ENCODE results near the gene PTPN5.
A peak's percentile ranks its signal among the peaks of the same experiment; 100 is the strongest.

PTPN5 gene

GRCh38 chr11:18721561-18722292 is 69.9 kb downstream of the PTPN5 start:
- H3K4me3 Mint-ChIP-seq: peak overlapping the region; percentile 90
- H3K27me3 Mint-ChIP-seq: peaks cover 5% of the 10 kb centered on the region
- DNase-seq (ENCODE audit: low spot score in 2 of 2): peak; percentile 29 to 59
- no peak overlapping the region for H3K27ac Mint-ChIP-seq
- no peaks in the 10 kb centered on the region for H3K9me3 Mint-ChIP-seq
- ATAC-seq (ENCODE audit: low read depth): peak; percentile 72
- H3K4me1 Mint-ChIP-seq: peaks cover 5% of the 10 kb centered on the region
- H3K36me3 Mint-ChIP-seq: no peaks in the 10 kb centered on the region

GRCh38 chr11:18720808-18721560 is 70.6 kb downstream of the PTPN5 start:
- peak overlapping the region; percentile 40 for H3K27ac Mint-ChIP-seq
- peaks cover 6% of the 10 kb centered on the region for H3K27me3 Mint-ChIP-seq
- H3K4me1 Mint-ChIP-seq: peaks cover 5% of the 10 kb centered on the region
- ATAC-seq (ENCODE audit: low read depth) (peak; percentile 85), DNase-seq (ENCODE audit: low spot score in 2 of 2) (peak; percentile 59 to 68)
- no peaks in the 10 kb centered on the region for H3K9me3 Mint-ChIP-seq
- H3K4me3 Mint-ChIP-seq: peak overlapping the region; percentile 90
- H3K36me3 Mint-ChIP-seq: no peaks in the 10 kb centered on the region

GRCh38 chr11:18720091-18720807 is 71.3 kb downstream of the PTPN5 start:
- peak overlapping the region; percentile 40 for H3K27ac Mint-ChIP-seq
- DNase-seq (ENCODE audit: low spot score in 2 of 2): no peak
- no peaks in the 10 kb centered on the region for H3K36me3 Mint-ChIP-seq
- peaks cover 5% of the 10 kb centered on the region for H3K4me1 Mint-ChIP-seq
- peak overlapping the region; percentile 90 for H3K4me3 Mint-ChIP-seq
- H3K27me3 Mint-ChIP-seq: peaks cover 6% of the 10 kb centered on the region
- no peaks in the 10 kb centered on the region for H3K9me3 Mint-ChIP-seq
- no peak for ATAC-seq (ENCODE audit: low read depth)

GRCh38 chr11:18715476-18715875 is 76.1 kb downstream of the PTPN5 start:
- Mint-ChIP-seq H3K27ac (no peak overlapping the region), H3K9me3 (no peaks in the 10 kb centered on the region), H3K27me3 (peaks cover 14% of the 10 kb centered on the region), H3K4me3 (no peak overlapping the region), H3K36me3 (no peaks in the 10 kb centered on the region), H3K4me1 (peaks cover under 1% of the 10 kb centered on the region)
- ATAC-seq (ENCODE audit: low read depth) (no peak), DNase-seq (ENCODE audit: low spot score in 2 of 2) (no peak)

- no peaks in the 10 kb centered on the region for H3K9me3 Mint-ChIP-seq
- ATAC-seq (ENCODE audit: low read depth) (no peak), DNase-seq (ENCODE audit: low spot score in 2 of 2) (no peak)
- no peaks in the 10 kb centered on the region for H3K4me1 Mint-ChIP-seq
- peaks cover 17% of the 10 kb centered on the region for H3K27me3 Mint-ChIP-seq
- H3K27ac Mint-ChIP-seq: no peak overlapping the region
- no peak overlapping the region for H3K4me3 Mint-ChIP-seq
- H3K36me3 Mint-ChIP-seq: no peaks in the 10 kb centered on the region
Observed at GRCh38 chr11:18714443-18714780, 77.2 kb downstream of the PTPN5 start.

GRCh38 chr11:18713646-18714442 is 77.8 kb downstream of the PTPN5 start:
- Mint-ChIP-seq H3K27me3 (peaks cover 17% of the 10 kb centered on the region), H3K4me1 (no peaks in the 10 kb centered on the region), H3K9me3 (no peaks in the 10 kb centered on the region), H3K27ac (no peak overlapping the region), H3K36me3 (no peaks in the 10 kb centered on the region), H3K4me3 (no peak overlapping the region)
- DNase-seq (ENCODE audit: low spot score in 2 of 2) (no peak), ATAC-seq (ENCODE audit: low read depth) (no peak)

GRCh38 chr11:18710545-18710944 is 81.1 kb downstream of the PTPN5 start:
- no peaks in the 10 kb centered on the region for H3K36me3 Mint-ChIP-seq
- no peak for ATAC-seq (ENCODE audit: low read depth)
- no peak overlapping the region for H3K27ac Mint-ChIP-seq
- DNase-seq (ENCODE audit: low spot score in 2 of 2): no peak
- peaks cover 18% of the 10 kb centered on the region for H3K27me3 Mint-ChIP-seq
- H3K4me3 Mint-ChIP-seq: no peak overlapping the region
- peaks cover 10% of the 10 kb centered on the region for H3K4me1 Mint-ChIP-seq
- H3K9me3 Mint-ChIP-seq: no peaks in the 10 kb centered on the region

GRCh38 chr11:18709414-18709813 is 82.2 kb downstream of the PTPN5 start:
- peaks cover 12% of the 10 kb centered on the region for H3K27me3 Mint-ChIP-seq
- H3K4me1 Mint-ChIP-seq: peaks cover 10% of the 10 kb centered on the region
- ATAC-seq (ENCODE audit: low read depth): no peak
- no peaks in the 10 kb centered on the region for H3K9me3 Mint-ChIP-seq
- H3K27ac Mint-ChIP-seq: no peak overlapping the region
- no peak overlapping the region for H3K4me3 Mint-ChIP-seq
- DNase-seq (ENCODE audit: low spot score in 2 of 2): no peak
- H3K36me3 Mint-ChIP-seq: no peaks in the 10 kb centered on the region

GRCh38 chr11:18707811-18708340 is 83.7 kb downstream of the PTPN5 start:
- no peaks in the 10 kb centered on the region for H3K36me3 Mint-ChIP-seq
- no peak overlapping the region for H3K4me3 Mint-ChIP-seq
- H3K27me3 Mint-ChIP-seq: peaks cover 13% of the 10 kb centered on the region
- peaks cover 10% of the 10 kb centered on the region for H3K4me1 Mint-ChIP-seq
- ATAC-seq (ENCODE audit: low read depth) (no peak), DNase-seq (ENCODE audit: low spot score in 2 of 2) (no peak)
- H3K9me3 Mint-ChIP-seq: no peaks in the 10 kb centered on the region
- H3K27ac Mint-ChIP-seq: peak overlapping the region; percentile 43

GRCh38 chr11:18706330-18707243 is 85.0 kb downstream of the PTPN5 start:
- H3K4me1 Mint-ChIP-seq: peaks cover 10% of the 10 kb centered on the region

GRCh38 chr11:18705651-18706281 is 85.8 kb downstream of the PTPN5 start:
- H3K9me3 Mint-ChIP-seq: no peaks in the 10 kb centered on the region
- peak overlapping the region; percentile 96 for H3K27ac Mint-ChIP-seq
- peak overlapping the region; percentile 95 for H3K4me3 Mint-ChIP-seq
- H3K36me3 Mint-ChIP-seq: no peaks in the 10 kb centered on the region
- ATAC-seq (ENCODE audit: low read depth) (peak; percentile 25), DNase-seq (ENCODE audit: low spot score in 2 of 2) (peak in 1 of 2 donors; percentile 39)
- peaks cover 15% of the 10 kb centered on the region for H3K27me3 Mint-ChIP-seq
- H3K4me1 Mint-ChIP-seq: peaks cover 10% of the 10 kb centered on the region

More at GRCh38 chr11:18706330-18707243, 85.0 kb downstream of the PTPN5 start:
- peak overlapping the region; percentile 95 for H3K4me3 Mint-ChIP-seq
- H3K36me3 Mint-ChIP-seq: no peaks in the 10 kb centered on the region
- ATAC-seq (ENCODE audit: low read depth) (peak; percentile 94), DNase-seq (ENCODE audit: low spot score in 2 of 2) (peak; percentile 44 to 61)
- no peaks in the 10 kb centered on the region for H3K9me3 Mint-ChIP-seq
- H3K27ac Mint-ChIP-seq: peak overlapping the region; percentile 96
- H3K27me3 Mint-ChIP-seq: peaks cover 13% of the 10 kb centered on the region

GRCh38 chr11:18704698-18705097 is 86.9 kb downstream of the PTPN5 start:
- DNase-seq (ENCODE audit: low spot score in 2 of 2) (no peak), ATAC-seq (ENCODE audit: low read depth) (no peak)
- Mint-ChIP-seq H3K9me3 (no peaks in the 10 kb centered on the region), H3K27ac (no peak overlapping the region), H3K4me3 (peak overlapping the region; percentile 33), H3K36me3 (no peaks in the 10 kb centered on the region), H3K27me3 (peaks cover 12% of the 10 kb centered on the region), H3K4me1 (peaks cover 13% of the 10 kb centered on the region)
